NCI-H748 (cell line): ENCODE measurements around the gene EHMT2.
"Not testable (repeated sequence)": the region's sequence is repeated elsewhere in the genome, so short reads cannot be mapped to it uniquely, and the experiment has no call there.

Experiments
- DNase-seq: peaks from one replicate; lab custom pipeline; 2025; ENCODE audit not compliant: unreplicated experiment; lab: John Stamatoyannopoulos, UW

EHMT2 gene

GRCh38 chr6:31844507-31844906 is 53.0 kb downstream of the EHMT2 start:
- DNase-seq = no peak

GRCh38 chr6:31842053-31842452 is 55.4 kb downstream of the EHMT2 start:
- no peak for DNase-seq

- not testable (repeated sequence) for DNase-seq
Measured at GRCh38 chr6:31839779-31840126, 57.7 kb downstream of the EHMT2 start.

- DNase-seq = no peak
Measured at GRCh38 chr6:31838968-31839367, 58.5 kb downstream of the EHMT2 start.

GRCh38 chr6:31838114-31838553 is 59.4 kb downstream of the EHMT2 start:
- DNase-seq = not testable (repeated sequence)

GRCh38 chr6:31837369-31838113 is 60.0 kb downstream of the EHMT2 start:
- no peak for DNase-seq

GRCh38 chr6:31836474-31837368 is 60.8 kb downstream of the EHMT2 start:
- DNase-seq = no peak

- DNase-seq = peak; percentile 49
Measured at GRCh38 chr6:31836047-31836473, 61.4 kb downstream of the EHMT2 start.

- DNase-seq = peak; percentile 98
Measured at GRCh38 chr6:31834367-31835250, 62.9 kb downstream of the EHMT2 start.

- DNase-seq = no peak
Measured at GRCh38 chr6:31831350-31832215, 65.9 kb downstream of the EHMT2 start.

- DNase-seq = no peak
Measured at GRCh38 chr6:31830886-31831335, 66.6 kb downstream of the EHMT2 start.
